ENCODE data around the gene LPP.

Gene LPP

DNA sequence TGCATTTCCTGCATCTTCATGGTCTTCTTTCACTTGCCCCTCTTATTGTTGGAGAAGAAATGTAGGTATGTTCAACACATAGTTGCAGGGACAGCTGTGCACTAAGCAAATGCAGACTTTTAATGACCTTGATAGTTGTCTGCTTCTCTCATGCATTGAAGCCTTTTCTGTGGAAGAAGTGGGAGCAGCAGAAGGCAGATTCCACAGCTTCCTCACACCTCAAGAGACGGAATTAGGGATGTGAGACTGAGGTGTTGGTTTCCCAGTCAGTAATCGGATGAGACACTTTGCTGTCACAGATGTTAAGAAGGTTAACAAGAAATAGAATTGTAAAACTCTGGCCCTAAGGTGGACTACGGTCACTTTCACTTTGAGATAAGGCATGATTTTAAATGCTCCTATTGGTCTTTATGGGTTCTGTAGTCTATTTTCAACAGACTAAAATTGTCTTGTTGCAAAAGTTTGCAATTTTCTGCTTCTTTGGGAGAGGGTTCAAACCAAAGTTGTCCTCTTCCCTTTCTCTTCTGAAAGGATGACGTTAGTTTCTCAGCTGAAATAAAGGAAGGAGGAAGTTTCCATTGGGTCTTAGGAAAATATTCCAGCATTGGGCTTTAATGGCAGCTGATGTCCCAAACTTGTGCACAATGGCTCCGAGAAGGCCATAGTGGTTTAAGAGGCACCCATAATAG lies 117.4 kb downstream of the LPP start:
- in situ Hi-C loops (cut with HindIII; ENCODE audit: low sequenced_read_pairs), result loop anchor here (25.0 kb wide), 1 partner anchor 691 kb away; no protein-coding TSS in a partner anchor
- no peak overlapping the region for H3K4me3 ChIP-seq (ENCODE audit: low read depth, low read length)
- no peak for DNase-seq (ENCODE audit: low read depth)
- TF ChIP-seq, protein P1, sequence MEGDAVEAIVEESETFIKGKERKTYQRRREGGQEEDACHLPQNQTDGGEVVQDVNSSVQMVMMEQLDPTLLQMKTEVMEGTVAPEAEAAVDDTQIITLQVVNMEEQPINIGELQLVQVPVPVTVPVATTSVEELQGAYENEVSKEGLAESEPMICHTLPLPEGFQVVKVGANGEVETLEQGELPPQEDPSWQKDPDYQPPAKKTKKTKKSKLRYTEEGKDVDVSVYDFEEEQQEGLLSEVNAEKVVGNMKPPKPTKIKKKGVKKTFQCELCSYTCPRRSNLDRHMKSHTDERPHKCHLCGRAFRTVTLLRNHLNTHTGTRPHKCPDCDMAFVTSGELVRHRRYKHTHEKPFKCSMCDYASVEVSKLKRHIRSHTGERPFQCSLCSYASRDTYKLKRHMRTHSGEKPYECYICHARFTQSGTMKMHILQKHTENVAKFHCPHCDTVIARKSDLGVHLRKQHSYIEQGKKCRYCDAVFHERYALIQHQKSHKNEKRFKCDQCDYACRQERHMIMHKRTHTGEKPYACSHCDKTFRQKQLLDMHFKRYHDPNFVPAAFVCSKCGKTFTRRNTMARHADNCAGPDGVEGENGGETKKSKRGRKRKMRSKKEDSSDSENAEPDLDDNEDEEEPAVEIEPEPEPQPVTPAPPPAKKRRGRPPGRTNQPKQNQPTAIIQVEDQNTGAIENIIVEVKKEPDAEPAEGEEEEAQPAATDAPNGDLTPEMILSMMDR (IDR thresholded peaks at IDR 0.05; ENCODE audit: low read depth, low read length, missing control alignments), result no peak

DNA sequence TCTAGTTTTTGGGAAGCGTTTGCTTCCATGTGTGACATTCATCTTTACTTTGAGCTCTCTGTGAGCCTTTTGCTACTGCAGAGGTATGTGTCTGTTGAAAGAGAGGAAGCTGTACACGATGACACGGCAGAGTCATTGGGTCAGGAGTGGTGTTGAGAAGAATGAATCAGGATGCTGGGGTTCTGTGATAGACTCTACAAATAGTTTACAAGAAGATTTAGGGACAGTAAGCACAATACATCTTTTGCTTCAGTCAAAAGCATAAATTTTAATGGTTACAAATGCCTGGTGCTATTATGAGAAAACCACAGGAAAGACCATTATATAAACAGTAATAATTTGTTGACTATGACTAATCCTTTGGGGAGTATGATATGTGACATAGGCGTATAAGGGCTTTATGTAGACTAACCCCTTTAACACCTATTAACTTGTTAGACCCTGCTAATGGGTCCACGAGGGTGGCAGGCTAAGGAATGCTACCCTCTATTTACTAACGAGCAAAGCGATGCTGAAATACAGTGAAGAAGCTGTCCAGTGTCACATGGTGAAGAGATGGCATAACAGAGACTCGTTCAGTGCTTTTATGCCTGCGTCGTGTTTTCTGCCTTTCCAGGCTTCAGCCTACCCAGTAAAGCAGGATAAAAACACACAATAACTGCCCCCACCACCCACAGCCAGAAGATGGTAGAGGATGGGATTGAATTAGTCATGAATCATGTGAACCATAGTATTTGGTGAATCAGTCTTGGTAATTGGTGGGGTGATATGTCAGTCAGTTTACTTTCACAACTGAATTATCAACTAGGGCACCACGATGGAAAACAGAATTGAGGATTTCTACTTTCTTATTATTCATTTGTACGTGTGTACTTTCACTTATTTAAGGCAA lies 118.8 kb downstream of the LPP start:
- in situ Hi-C loops (cut with HindIII; ENCODE audit: low sequenced_read_pairs), result loop anchor here (25.0 kb wide), 1 partner anchor 690 kb away; no protein-coding TSS in a partner anchor
- TF ChIP-seq, protein P1 (IDR thresholded peaks at IDR 0.05; ENCODE audit: low read depth, low read length, missing control alignments), result no peak
- DNase-seq (ENCODE audit: low read depth), result no peak
- H3K4me3 ChIP-seq (ENCODE audit: low read depth, low read length), result no peak overlapping the region

DNA sequence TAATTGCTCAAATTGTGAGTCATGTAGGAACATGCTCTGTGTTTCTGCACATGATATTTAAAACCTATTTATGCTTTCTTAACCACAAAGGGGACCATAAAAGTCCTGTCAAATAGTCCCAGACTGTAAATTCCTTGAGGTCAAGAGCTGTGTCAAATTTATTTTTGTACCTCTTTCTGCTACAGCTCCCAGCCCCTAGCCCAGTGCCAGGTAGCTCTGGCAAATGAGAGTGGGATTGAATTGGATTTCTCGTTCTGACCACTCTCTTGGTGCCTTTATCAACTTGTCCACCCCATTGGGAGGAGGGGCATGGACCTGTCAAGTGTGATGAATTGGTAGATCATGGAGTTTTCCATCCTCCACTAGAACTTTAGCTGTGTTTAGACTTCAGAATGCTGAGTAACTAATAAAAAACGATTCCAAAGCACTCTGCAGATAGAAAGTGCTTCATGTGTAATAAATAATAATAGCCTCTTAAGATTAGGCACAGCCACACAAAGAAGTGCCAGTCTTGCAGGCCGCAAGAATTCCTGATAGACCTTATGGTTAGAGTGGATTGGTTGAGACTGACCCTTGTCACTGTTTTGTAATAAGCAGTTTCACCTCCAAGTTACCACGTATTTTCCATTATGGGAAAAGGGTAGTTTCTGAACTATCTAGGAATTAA lies 120.4 kb downstream of the LPP start:
- DNase-seq (ENCODE audit: low read depth), result no peak
- no peak overlapping the region for H3K4me3 ChIP-seq (ENCODE audit: low read depth, low read length)
- in situ Hi-C loops (cut with HindIII; ENCODE audit: low sequenced_read_pairs), result loop anchor here (25.0 kb wide), 1 partner anchor 688 kb away; no protein-coding TSS in a partner anchor
- TF ChIP-seq, protein P1 (IDR thresholded peaks at IDR 0.05; ENCODE audit: low read depth, low read length, missing control alignments), result no peak

DNA sequence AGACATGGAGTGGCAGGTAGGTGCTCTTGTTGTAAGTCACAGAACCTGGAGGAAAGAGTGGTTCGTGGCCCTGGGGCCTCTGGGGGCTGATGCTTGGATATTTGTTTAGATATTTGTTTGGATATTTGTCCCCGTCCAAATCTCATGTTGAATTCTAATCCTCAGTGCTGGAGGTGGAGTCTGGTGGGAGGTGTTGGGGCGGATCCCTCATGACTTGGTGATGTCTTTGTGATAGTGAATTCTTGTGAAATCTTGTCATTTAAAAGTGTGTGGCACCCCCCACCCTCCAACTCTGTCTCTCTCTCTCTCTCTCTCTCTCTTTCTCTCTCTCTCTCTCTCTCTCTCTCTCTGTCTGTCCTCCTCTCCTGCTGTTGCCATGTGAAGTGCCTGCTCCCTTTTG lies 122.4 kb downstream of the LPP start:
- DNase-seq (ENCODE audit: low read depth), result no peak
- in situ Hi-C loops (cut with HindIII; ENCODE audit: low sequenced_read_pairs), result no loop called here
- TF ChIP-seq, protein P1 (IDR thresholded peaks at IDR 0.05; ENCODE audit: low read depth, low read length, missing control alignments), result no peak
- H3K4me3 ChIP-seq (ENCODE audit: low read depth, low read length), result no peak overlapping the region

DNA sequence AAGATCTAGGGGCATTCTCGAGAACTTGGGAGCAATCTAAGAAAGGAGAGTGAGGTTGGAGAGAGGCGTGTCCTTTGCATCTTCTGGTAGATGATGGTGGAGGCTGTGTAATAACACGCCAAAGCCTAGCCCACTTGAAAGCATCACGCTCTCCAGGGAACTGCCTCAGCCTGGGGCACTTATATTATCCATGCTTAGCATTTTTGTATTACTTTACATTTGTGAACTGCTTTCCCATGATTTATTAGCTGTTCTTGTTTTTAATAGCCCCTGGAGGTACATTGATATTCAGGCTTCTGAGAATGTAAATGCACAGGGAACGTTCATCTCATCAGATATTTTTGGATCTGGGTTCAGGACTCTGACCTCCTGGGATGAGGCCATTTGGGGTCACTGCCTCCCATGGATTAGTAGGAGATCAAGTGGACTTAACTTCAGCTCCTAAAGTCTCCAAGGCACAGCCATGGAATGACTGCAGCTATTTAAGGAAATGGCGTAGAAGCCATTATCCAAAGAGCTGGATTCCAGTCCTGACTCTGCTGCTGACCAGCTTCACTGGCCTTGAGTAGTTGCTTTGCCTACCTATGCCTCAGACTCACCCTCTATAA lies 124.9 kb downstream of the LPP start:
- no peak for DNase-seq (ENCODE audit: low read depth)
- in situ Hi-C loops (cut with HindIII; ENCODE audit: low sequenced_read_pairs), result no loop called here
- TF ChIP-seq, protein P1 (IDR thresholded peaks at IDR 0.05; ENCODE audit: low read depth, low read length, missing control alignments), result no peak
- no peak overlapping the region for H3K4me3 ChIP-seq (ENCODE audit: low read depth, low read length)
